HEK293 (cell line): ENCODE data around the gene ROM1.
A peak's percentile ranks its signal among the peaks of the same experiment; 100 is the strongest.

Experiments used
- CTCF ChIA-PET: fragments of 350-600 bp; formaldehyde crosslinking; extraction: SDS; loops from one replicate; lab custom pipeline; 2021; ENCODE audit warnings: antibody characterized with exemption; lab: Yijun Ruan, JAX
- POLR2A ChIA-PET: fragments of 300-600 bp; formaldehyde crosslinking; extraction: SDS; loops from one replicate; lab custom pipeline; 2020; ENCODE audit warnings: antibody characterized with exemption, inconsistent platforms; lab: Yijun Ruan, JAX
- H3K27ac ChIP-seq: fragments of 200-500 bp; sonication (Bioruptor generic); 2 replicates; pipeline ENCODE4 v1.5.1; 2014; ENCODE audit warnings: low read depth, low read length, control low read depth, inconsistent platforms; ENCODE audit errors: extremely low read depth
- H3K36me3 ChIP-seq, 2 experiments: fragments of 200-500 bp in 1 of 2; sonication (Bioruptor generic) in 1 of 2; 1 replicate in 1 of 2; 2 replicates in 1 of 2; pipeline ENCODE4 v1.5.1; 2014 to 2017; ENCODE audit warnings: inconsistent platforms in 2 of 2, low read length in 2 of 2; ENCODE audit not compliant: control insufficient read depth in 2 of 2, insufficient read depth in 1 of 2
- H3K4me1 ChIP-seq: fragments of 200-500 bp; sonication (Bioruptor generic); 2 replicates; pipeline ENCODE4 v1.5.1; 2014; ENCODE audit warnings: mild to moderate bottlenecking, low read length, inconsistent platforms; ENCODE audit not compliant: control insufficient read depth, insufficient read depth
- H3K4me3 ChIP-seq: 2 replicates; pipeline ENCODE4 v1.5.1; 2011; ENCODE audit warnings: low read depth, mild to moderate bottlenecking, control low read depth, low read length, moderate library complexity
- H3K9me3 ChIP-seq: fragments of 200-500 bp; sonication (Bioruptor generic); 2 replicates; pipeline ENCODE4 v1.5.1; 2014; ENCODE audit warnings: low read depth, low read length, inconsistent platforms; ENCODE audit not compliant: control insufficient read depth, insufficient read depth
- ATF2 ChIP-seq: fragments of 450-650 bp; formaldehyde crosslinking; IDR thresholded peaks from 2 replicates; pipeline ENCODE4 v1.5.1; 2016; ENCODE audit warnings: missing biosample characterization, missing genetic modification characterization, low read depth
- CTCF ChIP-seq: fragments of 450-650 bp; formaldehyde crosslinking; IDR thresholded peaks from 2 replicates; pipeline ENCODE4 v1.5.1; 2016; ENCODE audit warnings: missing biosample characterization, missing genetic modification characterization
- ELK4 ChIP-seq: IDR thresholded peaks from 2 replicates; pipeline ENCODE4 v1.6.1; 2011; ENCODE audit warnings: mild to moderate bottlenecking, low read depth, low read length, borderline replicate concordance
- GLIS2 ChIP-seq: fragments of 450-650 bp; formaldehyde crosslinking; IDR thresholded peaks from 2 replicates; pipeline ENCODE4 v1.5.1; 2016; ENCODE audit warnings: missing biosample characterization, missing genetic modification characterization
- INSM2 ChIP-seq: fragments of 450-650 bp; formaldehyde crosslinking; IDR thresholded peaks from 2 replicates; pipeline ENCODE4 v1.5.1; 2016; ENCODE audit warnings: missing biosample characterization, missing genetic modification characterization
- KLF17 ChIP-seq: fragments of 450-650 bp; formaldehyde crosslinking; IDR thresholded peaks from 2 replicates; pipeline ENCODE4 v1.5.1; 2016; ENCODE audit warnings: missing biosample characterization, missing genetic modification characterization
- PRDM4 ChIP-seq: fragments of 450-650 bp; formaldehyde crosslinking; IDR thresholded peaks from 2 replicates; pipeline ENCODE4 v1.5.1; 2017; ENCODE audit warnings: missing biosample characterization, missing genetic modification characterization
- SP2 ChIP-seq: fragments of 450-650 bp; formaldehyde crosslinking; IDR thresholded peaks from 2 replicates; pipeline ENCODE4 v1.5.1; 2016; ENCODE audit warnings: missing biosample characterization, missing genetic modification characterization
- ZBTB20 ChIP-seq: fragments of 450-650 bp; formaldehyde crosslinking; IDR thresholded peaks from 2 replicates; pipeline ENCODE4 v1.5.1; 2016; ENCODE audit warnings: missing biosample characterization, missing genetic modification characterization
- ZNF10 ChIP-seq: fragments of 450-650 bp; formaldehyde crosslinking; IDR thresholded peaks from 2 replicates; pipeline ENCODE4 v1.5.1; 2017; ENCODE audit warnings: missing biosample characterization, missing genetic modification characterization
- ZNF239 ChIP-seq: fragments of 450-650 bp; formaldehyde crosslinking; IDR thresholded peaks from 2 replicates; pipeline ENCODE4 v1.5.1; 2016; ENCODE audit warnings: missing biosample characterization, missing genetic modification characterization
- ZNF398 ChIP-seq: fragments of 450-650 bp; formaldehyde crosslinking; IDR thresholded peaks from 2 replicates; pipeline ENCODE4 v1.5.1; 2017; ENCODE audit warnings: missing biosample characterization, missing genetic modification characterization
- ZNF580 ChIP-seq: fragments of 450-650 bp; formaldehyde crosslinking; IDR thresholded peaks from 2 replicates; pipeline ENCODE4 v1.5.1; 2016; ENCODE audit warnings: missing biosample characterization, missing genetic modification characterization
- ZNF600 ChIP-seq: fragments of 450-650 bp; formaldehyde crosslinking; IDR thresholded peaks from 2 replicates; pipeline ENCODE4 v1.5.1; 2016; ENCODE audit warnings: missing biosample characterization, missing genetic modification characterization

The ROM1 gene

GRCh38 chr11:62621027-62621566 lies 8.0 kb downstream of the ROM1 start:
- Histone ChIP-seq H3K4me1 (no peaks in the 10 kb centered on the region), H3K4me3 (peak overlapping the region; percentile 71), H3K36me3 (peaks cover 0 to 36% of the 10 kb centered on the region in 2 experiments; a peak in 2 of 3 replicates), H3K27ac (peak overlapping the region; percentile 80), H3K9me3 (no peaks in the 10 kb centered on the region)
- CTCF ChIA-PET, result interaction anchor here (0.7 to 2.5 kb wide), 5 partner anchors 10 to 249 kb away, joined by 3 to 18 read pairs (median 3); no protein-coding TSS in a partner anchor
- POLR2A ChIA-PET, result interaction anchor here (0.7 to 6.0 kb wide), 22 partner anchors 8 to 220 kb away, joined by 3 to 109 read pairs (median 7); partner anchors contain the start of genes C11orf98, CSKMT, EEF1G and EML3
- no peak for TF ChIP-seq ZBTB20
- 0 out of 2 replicates have a peak, but pooled peaks have one; percentile 76 for TF ChIP-seq PRDM4 (tag by site-specific recombination)

GRCh38 chr11:62621567-62622470 lies 8.8 kb downstream of the ROM1 start, which contains the start of gene B3GAT3:
Gene B3GAT3, minus strand, starts transcription at chr11:62621986. Its CDS starts 39 bp downstream, at chr11:62621947.
- CTCF ChIA-PET, result interaction anchor here (0.6 to 2.5 kb wide), 7 partner anchors 11 to 249 kb away, joined by 3 to 18 read pairs (median 3); no protein-coding TSS in a partner anchor
- Histone ChIP-seq H3K36me3 (peaks cover 4 to 36% of the 10 kb centered on the region in 2 experiments), H3K9me3 (no peaks in the 10 kb centered on the region), H3K4me3 (peak within 1 kb of the TSS; percentile 71), H3K27ac (peak within 1 kb of the TSS; percentile 80), H3K4me1 (no peaks in the 10 kb centered on the region)
- POLR2A ChIA-PET, result interaction anchor here (0.6 to 6.0 kb wide), 28 partner anchors 9 to 234 kb away, joined by 3 to 109 read pairs (median 5); partner anchors contain the start of genes C11orf98, CSKMT, EEF1G and EML3
- TF ChIP-seq ELK4, result peak; percentile 53; the same call in 1 of the 2 replicates
- TF ChIP-seq ZNF580 (tag by site-specific recombination), result peak; percentile 98
- peak; percentile 31; the same call in 1 of the 2 replicates for TF ChIP-seq ZNF398 (tag by site-specific recombination)
- TF ChIP-seq SP2, result peak; percentile 96
- TF ChIP-seq INSM2, result 0 out of 2 replicates have a peak, but pooled peaks have one; percentile 37
- TF ChIP-seq GLIS2 (tag by site-specific recombination), result peak; percentile 51; the same call in 1 of the 2 replicates
- 0 out of 2 replicates have a peak, but pooled peaks have one; percentile 43 for TF ChIP-seq KLF17 (tag by site-specific recombination)
- TF ChIP-seq CTCF (tag by site-specific recombination), result peak; percentile 5; the same call in 1 of the 2 replicates
- peak; percentile 99 for TF ChIP-seq ATF2 (tag by site-specific recombination)
- TF ChIP-seq ZNF600, result peak; percentile 68
- peak; percentile 74 for TF ChIP-seq ZNF10 (tag by site-specific recombination)
- TF ChIP-seq ZNF239, result no peak
